T follicular helper cell (primary cell): ENCODE results near the gene PPP1R1B.
A peak's percentile ranks its signal among the peaks of the same experiment; 100 is the strongest.

Experiments
- DNase-seq: peaks from one replicate; pipeline ENCODE4 v3.0.0-alpha.2; 2020; ENCODE audit warnings: low read depth

The PPP1R1B gene

DNA sequence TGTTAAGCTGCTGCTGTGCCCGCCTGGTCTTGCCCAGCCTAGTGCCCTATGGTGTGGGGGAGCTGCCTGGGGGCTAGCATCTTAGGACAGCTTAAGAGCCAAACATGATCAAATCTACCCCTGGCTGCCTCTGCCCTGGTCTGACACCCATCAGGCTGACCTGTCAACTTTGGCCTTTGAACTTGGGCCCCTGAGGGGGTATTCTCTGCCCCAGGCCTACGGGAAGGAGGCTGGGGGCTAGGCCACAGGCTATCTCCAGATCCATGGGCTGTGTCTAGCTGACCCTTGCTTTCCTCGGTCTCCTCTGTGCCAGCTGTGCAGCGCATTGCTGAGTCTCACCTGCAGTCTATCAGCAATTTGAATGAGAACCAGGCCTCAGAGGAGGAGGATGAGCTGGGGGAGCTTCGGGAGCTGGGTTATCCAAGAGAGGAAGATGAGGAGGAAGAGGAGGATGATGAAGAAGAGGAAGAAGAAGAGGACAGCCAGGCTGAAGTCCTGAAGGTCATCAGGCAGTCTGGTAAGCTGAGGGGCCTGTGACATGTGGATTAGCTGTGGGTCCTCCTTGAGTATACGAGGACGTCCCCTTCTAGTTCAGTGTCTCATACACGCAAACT, 6.9 kb downstream of the PPP1R1B start:
- DNase-seq: no peak

DNA sequence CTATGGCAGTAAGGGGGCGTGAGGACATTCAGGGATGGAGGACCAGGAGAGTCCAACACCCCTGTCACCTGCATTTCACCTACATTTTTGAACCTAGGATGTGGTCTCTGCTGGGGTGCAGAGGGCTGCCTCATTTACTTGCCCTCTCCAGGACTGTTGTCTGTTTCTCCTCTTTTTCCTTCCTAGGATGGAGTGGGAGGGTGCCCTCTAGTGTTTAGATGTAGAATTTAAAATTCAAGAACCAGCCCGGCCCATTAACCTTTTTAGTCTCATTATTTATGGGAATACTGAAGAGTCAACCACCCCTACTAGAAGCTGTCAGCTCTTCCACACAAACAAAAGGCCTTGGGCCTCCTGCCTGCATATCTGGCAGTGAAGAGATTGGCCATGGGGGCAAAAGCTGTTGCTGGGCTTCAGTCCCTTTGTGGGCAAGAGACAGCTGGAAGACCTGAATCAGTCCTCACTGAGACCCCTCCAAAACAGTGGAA, 7.7 kb downstream of the PPP1R1B start:
- no peak for DNase-seq

- DNase-seq: no peak
Measured at GRCh38 chr17:39635614-39636176, 8.9 kb downstream of the PPP1R1B start.

- DNase-seq: no peak
Measured at GRCh38 chr17:39636587-39636926, 9.8 kb downstream of the PPP1R1B start.

DNA sequence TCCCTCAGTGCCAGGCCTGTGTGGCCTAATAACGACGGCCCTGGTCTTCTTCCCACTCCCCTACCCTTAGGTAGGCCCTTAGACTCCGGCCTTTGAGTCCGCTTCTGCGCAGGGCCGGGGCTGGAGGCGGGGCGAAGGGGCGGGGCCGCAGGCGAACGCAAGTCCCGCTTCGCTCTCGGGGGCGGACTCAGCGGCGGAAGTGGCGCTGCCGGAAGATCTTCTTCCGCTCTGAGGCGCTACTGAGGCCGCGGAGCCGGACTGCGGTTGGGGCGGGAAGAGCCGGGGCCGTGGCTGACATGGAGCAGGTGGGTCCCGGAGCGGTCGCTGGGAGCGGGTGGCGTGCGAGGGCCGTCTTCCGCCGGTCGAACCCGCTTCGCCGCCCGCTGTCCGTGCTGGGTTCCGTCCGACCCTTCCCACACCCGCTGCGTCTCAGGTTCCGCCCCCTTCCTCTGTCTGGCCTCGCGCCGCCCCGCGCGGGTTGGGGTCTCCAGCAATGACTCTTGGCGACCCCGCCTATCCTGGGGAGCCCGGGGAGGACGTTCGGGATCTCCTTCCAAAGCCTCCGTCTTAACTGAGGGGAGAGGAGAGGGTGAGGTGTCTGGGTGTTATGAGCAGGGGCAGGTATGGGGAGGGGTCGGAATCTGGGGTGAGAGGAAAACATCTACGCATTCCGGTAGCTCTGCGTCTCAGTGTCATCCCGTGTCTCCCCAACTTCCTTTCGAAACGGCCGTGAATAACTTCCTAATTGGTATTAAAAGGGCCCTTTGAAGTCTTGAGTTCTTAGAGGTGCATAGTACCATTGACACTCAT, 10.4 kb downstream of the PPP1R1B start, which contains the start of gene STARD3:
Gene STARD3, plus strand, starts transcription at position 218 of the 810 bp plus-strand sequence. CDS start 16,388 bp downstream, outside the sequence.
- peak; percentile 82 for DNase-seq

DNA sequence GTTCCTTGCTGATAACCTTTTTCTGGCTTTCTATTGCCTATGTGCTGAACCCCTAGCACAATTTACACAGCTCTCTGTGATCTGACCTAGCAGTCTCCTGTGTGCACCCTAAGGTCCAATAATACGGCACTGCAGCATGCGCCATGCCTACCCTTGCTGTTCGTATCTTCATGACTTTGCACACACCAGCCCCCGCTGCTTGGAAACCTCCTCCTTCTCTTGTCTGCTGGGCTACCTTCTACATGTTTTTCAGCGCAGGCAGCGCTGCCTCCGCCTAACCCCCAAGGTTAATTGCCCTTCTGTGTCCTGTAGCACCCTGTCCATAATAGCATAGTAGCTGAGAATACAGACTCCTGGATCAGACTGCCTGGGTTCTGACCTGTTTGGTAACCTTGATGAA, 11.6 kb downstream of the PPP1R1B start:
- DNase-seq: no peak

GRCh38 chr17:39639043-39639442, 12.3 kb downstream of the PPP1R1B start:
- DNase-seq: no peak

GRCh38 chr17:39639566-39640458, 13.1 kb downstream of the PPP1R1B start:
- DNase-seq: no peak

- DNase-seq: no peak
Measured at GRCh38 chr17:39640591-39641031, 13.9 kb downstream of the PPP1R1B start.

DNA sequence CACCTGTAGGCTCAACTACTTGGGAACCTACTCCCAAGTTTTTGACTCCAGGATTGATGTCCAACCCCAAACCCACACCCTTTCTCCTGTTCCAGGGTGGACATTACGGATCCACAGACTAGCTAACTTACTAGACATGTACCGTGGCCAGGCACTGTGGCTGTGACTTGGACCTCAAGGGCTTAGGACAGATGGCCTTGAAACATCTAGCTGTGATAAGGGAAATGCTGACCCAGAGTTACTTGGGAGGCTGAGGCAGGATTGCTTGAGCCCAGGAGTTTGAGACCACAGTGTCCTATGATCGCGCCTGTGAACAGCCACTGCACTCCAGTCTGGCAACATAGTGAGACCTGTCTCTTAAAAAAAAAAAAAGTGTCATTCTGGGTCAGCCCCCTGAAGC, 14.3 kb downstream of the PPP1R1B start:
- no peak for DNase-seq

GRCh38 chr17:39641883-39642282, 15.1 kb downstream of the PPP1R1B start:
- no peak for DNase-seq

GRCh38 chr17:39642291-39643074, 15.7 kb downstream of the PPP1R1B start:
- DNase-seq: no peak

DNA sequence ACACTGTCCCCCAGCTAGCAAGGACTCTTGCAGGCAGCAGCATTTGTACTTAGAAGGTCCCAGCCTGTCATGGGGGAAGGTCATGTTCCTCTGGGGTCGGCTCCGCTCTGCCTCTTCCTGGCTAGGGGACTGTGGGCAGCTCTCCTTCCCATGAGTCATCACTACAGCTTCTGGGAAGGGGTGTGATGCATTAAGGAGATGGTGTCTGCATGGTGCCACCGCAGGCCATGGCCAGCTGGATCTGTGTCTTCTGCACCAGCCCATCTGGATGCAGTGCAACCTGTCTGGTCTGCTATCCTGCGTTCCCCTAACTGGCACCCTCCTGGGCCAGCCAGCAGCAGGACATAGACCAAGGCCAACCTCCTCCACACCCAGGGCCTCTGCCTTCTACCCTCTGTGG, 16.5 kb downstream of the PPP1R1B start:
- DNase-seq: no peak

DNA sequence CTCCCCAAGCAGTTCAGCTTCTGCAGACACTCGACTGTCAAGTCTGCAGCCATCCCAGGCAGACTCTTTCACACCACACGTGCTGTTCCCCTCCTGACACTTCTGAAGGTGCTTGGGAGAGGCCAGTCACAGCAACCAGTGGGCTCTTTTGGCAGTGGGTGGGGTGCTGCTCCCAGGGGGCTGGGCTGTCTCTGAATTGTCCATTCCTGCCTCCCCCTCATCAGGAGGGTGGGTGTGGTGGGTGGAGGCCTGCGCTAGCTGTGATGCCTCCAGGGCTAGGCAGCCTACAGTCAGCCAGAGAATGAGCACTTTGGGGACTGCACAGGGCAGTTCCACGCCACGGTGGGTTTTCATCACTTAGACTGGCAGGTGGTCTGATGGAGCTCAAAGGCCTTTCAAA, 20.5 kb downstream of the PPP1R1B start:
- DNase-seq: no peak

DNA sequence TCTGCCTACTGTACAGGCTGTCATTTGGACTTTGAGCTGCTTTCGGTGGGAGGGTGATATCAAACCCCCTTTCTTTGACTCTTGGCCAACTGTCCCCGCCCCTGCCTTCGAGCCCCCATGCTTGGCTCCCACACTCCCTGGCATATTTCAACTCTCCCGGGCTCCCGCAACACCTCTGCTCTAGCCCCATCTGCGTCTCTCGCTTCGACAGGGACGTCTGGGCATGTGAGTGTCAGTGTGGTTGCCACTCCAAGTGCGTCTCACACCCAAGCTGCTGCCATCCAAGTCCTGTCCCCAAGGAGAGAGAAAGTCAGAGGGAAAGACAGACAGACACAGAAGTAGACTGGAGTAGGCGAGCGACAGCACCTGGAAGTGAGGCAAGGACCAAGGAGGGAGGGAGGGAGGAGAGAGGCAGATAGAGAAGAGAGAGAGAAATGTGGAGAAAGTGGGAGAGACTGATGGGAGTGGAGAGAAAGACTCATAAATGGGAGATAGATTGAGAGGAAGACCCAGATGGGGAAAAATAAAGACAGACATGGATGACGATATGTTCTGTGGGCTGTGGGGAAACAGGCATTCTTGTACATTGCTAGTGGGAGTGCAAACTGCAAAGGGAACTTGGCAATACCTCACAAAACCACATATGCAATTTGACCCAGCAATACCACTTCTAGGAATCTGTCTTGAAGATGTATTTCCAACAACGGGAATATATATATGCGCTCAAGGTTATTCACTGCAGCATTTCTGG, 22.0 kb downstream of the PPP1R1B start:
- DNase-seq: no peak

DNA sequence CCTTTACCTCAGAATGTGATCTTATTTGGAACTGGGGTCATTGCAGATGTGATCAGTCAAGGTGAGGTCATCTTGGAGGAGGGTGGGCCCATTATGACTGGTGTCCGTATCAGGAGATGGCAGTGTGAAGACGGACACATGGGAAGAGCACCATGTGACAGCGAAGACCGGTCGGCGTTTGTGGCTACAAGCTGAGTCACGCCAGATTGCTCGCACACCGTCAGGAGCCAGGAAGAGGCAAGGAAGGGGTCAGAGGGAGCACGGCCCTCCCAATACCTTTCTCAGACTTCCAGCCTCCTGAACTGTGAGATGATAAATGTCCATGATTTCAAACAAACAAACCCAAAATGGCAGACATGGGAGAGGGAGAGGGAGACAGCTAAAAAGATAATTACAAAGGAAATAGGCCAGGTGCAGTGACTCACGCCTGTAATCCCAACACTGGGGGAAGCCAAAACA, 23.4 kb downstream of the PPP1R1B start:
- DNase-seq: no peak

DNA sequence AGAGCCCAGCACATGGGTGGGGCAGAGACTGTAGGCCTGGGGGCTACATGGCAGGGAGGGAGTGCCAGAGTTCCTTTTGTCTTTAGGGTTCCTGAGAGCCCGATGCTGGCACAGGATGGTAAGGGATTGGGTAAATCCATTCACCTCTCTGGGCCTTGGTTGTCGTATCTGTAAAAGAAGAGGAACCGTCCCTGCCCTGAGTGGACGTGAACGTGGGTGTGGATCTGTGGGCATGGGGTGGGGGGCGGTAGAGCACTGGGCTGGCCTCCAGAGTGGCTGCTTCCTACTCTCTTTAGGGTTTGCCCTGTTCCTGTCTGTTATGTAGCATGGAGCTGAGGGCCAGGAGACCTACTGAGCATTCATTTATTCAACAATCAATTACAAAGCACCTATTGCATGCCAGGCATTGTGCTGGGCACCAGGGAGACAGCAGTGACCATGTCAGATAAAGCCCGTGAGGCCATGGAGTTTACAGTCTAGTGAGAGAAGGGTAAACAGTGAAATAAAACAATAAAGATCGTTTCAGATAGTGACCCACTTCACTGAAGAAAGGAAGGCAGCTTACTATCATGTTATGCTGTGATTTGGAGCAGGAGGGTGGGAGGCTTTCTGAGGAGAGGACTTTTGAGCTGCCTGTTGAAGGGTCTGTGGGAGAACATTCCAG, 25.3 kb downstream of the PPP1R1B start:
- DNase-seq: no peak

DNA sequence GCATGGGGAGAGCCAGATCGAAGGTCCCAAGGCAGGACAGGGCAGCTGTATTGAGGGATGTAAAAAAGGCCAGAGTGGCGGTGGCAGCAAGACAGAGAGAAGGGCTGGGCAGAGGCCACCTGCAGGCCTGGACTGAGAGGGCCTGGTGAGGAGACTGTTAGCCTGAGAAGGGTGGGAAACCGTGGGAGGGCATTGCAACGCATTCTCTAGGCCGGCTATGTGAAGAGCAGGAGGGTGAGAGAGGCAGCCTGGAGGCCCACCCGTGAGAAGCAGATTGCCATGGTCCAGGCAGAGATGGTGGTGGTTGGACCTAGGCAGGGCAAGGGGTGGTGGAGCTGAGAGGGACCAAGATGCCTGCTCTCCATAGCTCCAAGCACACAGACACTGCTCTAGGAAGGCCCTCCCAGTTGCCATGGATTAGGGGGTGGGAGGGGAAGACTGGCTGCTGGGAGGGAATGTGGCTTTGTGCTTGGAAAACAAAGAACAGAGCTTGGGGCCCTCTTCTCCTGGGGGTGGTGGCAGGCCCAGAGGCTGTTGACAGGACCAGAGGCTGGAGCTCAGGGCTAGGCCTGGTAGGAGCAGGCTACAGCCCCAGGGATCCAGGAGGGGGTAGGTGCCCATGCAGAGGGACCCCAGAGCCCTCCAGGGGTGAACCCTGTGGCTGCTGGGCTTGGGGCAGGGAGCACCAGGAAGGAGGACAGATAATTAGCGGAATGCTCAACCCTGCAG, 26.0 kb downstream of the PPP1R1B start:
- no peak for DNase-seq

GRCh38 chr17:39653316-39653661, 26.5 kb downstream of the PPP1R1B start:
- DNase-seq: no peak
